Suprapubic skin (tissue), 4 donors: ENCODE measurements around the gene TFAP2A.

Experiments used
- CTCF ChIP-seq, 2 donors: fragments of 200-600 bp in 1 of 2; fragments of 450-650 bp in 1 of 2; sonication (generic) in 1 of 2; IDR thresholded peaks; one replicate each; pipeline ENCODE4 v1.5.1; 2016 to 2019; ENCODE audit warnings: antibody characterized with exemption in 2 of 2, mild to moderate bottlenecking in 1 of 2, moderate library complexity in 1 of 2
- POLR2A ChIP-seq, 2 donors: fragments of 450-650 bp; IDR thresholded peaks; one replicate each; pipeline ENCODE4 v1.6.1; 2017; ENCODE audit warnings: antibody characterized with exemption in 2 of 2, mild to moderate bottlenecking in 2 of 2, moderate library complexity in 2 of 2
- POLR2AphosphoS5 ChIP-seq, 3 donors: sonication (generic); formaldehyde crosslinking; IDR thresholded peaks; one replicate each; pipeline ENCODE4 v1.6.1; 2017; ENCODE audit warnings: antibody characterized with exemption in 3 of 3

- no peak for TF ChIP-seq POLR2AphosphoS5 (IDR thresholded peaks at IDR 0.05)
- TF ChIP-seq CTCF (IDR thresholded peaks at IDR 0.05), result no peak
- TF ChIP-seq POLR2A (IDR thresholded peaks at IDR 0.05), result no peak
Measured at GRCh38 chr6:10381133-10381829, 33.6 kb downstream of the TFAP2A start.
